ENCODE results near the gene PDPK1.
"Not testable (repeated sequence)": the region's sequence is repeated elsewhere in the genome, so short reads cannot be mapped to it uniquely, and the experiment has no call there.

The PDPK1 gene

DNA sequence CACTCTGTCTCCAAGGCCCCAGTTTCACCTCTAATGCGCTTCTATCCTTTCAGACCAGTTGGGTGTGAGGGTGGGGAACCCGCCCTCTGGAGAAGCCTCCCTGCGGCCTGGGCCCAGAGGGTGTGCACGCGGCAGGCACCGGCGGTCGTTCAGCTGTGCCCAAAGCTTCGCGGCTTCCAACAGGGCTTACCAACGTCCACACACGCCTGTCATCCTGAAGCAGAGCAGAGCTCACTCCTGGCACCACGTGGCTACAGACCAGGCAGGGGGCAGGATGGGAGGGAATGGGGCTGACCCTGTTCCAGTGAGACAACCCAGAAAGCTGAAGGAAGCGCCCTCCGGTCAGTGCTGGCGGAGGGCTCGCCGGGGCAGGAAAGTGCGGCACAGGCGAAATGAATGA, 81.1 kb downstream of the PDPK1 start:
- not testable (repeated sequence) for H3K27me3 Mint-ChIP-seq; H3K4me3 Mint-ChIP-seq; H3K27ac Mint-ChIP-seq; H3K36me3 Mint-ChIP-seq (ENCODE audit: low read depth); H3K4me1 Mint-ChIP-seq (ENCODE audit: low read depth); H3K9me3 Mint-ChIP-seq

DNA sequence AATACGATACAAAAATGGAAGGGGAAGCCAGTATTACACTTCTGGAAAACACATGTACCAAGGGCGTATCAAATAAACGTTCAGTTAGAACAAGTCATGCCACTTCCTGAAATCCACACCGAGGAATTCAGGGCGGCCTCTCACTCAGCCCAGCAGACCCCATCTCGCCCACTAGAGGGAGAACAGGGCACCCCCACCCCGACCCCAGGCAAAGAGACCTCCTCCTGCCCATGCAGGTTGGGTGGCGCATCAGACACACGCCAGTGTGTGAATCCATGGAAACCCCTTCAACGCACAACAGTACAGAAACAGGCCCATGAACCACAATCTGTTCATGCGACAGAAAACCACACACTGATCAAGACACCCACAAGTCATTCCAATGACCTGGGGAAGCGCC, 81.8 kb downstream of the PDPK1 start:
- H3K9me3 Mint-ChIP-seq; H3K4me3 Mint-ChIP-seq; H3K27ac Mint-ChIP-seq; H3K27me3 Mint-ChIP-seq; H3K36me3 Mint-ChIP-seq (ENCODE audit: low read depth); H3K4me1 Mint-ChIP-seq (ENCODE audit: low read depth): not testable (repeated sequence)

DNA sequence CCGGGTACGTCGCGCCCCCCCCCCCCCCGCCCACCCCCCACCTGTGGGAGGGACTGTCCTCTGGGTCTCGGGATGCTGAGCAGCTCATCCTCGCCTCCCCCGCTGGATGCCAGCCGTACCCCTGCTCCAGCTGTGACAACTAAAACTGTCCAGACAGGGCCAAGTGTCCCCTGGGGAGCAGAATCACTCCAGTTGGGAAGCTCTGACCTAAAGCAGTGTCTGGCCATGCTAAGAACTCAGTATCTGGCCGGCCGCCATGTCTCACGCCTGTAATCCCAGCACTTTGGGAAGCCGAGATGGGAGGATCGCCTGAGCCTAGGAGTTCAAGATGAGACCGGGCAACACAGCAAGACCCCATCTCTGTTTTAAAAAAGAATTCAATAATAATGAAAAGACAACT, 83.0 kb downstream of the PDPK1 start:
- H3K36me3 Mint-ChIP-seq (ENCODE audit: low read depth); H3K4me3 Mint-ChIP-seq; H3K27ac Mint-ChIP-seq; H3K27me3 Mint-ChIP-seq; H3K4me1 Mint-ChIP-seq (ENCODE audit: low read depth); H3K9me3 Mint-ChIP-seq: not testable (repeated sequence)

DNA sequence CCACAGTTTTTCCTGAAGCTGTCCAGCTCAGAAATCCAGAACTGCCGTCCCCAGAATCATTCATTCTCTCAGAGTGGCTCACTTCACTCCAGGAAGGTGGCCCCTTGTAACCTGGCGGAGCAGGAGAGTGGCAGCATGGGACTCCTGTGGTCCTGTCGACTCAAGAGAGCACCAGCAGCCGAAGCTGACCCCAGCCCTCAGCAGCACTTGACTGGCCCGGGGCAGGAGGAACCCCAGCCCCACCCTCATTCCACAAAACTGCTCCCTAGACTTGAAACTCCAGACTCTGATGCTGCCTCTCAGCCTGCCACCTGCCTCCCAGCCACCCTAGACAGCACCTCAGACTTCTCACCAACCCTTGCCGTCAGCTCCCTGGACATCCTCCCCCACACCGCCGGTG, 83.6 kb downstream of the PDPK1 start:
- H3K27ac Mint-ChIP-seq, result not testable (repeated sequence)

DNA sequence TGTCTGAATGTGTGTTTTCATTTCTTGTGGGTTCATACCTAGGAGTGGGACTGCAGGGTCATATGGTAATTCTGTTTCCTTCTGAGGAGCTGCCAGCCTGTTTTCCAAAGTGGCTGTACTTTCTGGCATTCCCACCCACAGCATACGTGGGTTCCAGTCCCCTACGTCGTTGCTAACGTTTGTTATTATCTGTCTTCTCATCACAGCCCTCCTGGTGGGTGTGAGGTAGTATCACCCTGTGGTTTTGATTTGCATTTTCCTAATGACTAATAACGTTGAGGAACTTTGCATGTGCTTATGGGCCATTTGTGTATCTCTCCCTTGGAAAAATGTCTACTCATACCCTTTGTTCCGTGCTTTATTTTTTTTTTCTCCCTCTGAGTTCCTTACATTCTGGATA, 89.3 kb downstream of the PDPK1 start:
- H3K9me3 Mint-ChIP-seq; H3K36me3 Mint-ChIP-seq (ENCODE audit: low read depth); H3K27ac Mint-ChIP-seq; H3K27me3 Mint-ChIP-seq; H3K4me1 Mint-ChIP-seq (ENCODE audit: low read depth); H3K4me3 Mint-ChIP-seq: not testable (repeated sequence)

More for the DNA sequence above, 83.6 kb downstream of the PDPK1 start:
- H3K9me3 Mint-ChIP-seq; H3K36me3 Mint-ChIP-seq (ENCODE audit: low read depth); H3K4me3 Mint-ChIP-seq; H3K4me1 Mint-ChIP-seq (ENCODE audit: low read depth); H3K27me3 Mint-ChIP-seq: not testable (repeated sequence)

DNA sequence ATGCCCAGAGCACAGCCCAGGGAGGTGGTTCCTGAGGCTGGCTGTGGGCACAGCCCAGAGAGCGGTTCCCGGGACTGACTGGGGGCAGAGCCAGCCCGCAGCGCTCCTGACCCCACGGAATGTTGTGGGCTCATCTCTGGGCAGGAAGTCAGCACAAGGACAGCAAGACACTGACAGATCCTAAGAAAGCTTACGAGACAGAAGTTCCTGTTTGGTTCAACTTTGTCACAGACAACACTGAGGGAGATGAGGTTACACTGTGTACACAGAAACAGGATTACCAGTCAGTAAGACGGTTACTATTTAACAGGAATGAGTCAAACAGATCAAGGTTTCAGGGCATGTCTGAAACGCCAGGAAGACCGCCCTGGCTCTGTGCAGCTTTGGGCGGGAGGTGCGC, 93.4 kb downstream of the PDPK1 start:
- not testable (repeated sequence) for H3K4me1 Mint-ChIP-seq (ENCODE audit: low read depth); H3K9me3 Mint-ChIP-seq; H3K27ac Mint-ChIP-seq; H3K36me3 Mint-ChIP-seq (ENCODE audit: low read depth); H3K4me3 Mint-ChIP-seq; H3K27me3 Mint-ChIP-seq

DNA sequence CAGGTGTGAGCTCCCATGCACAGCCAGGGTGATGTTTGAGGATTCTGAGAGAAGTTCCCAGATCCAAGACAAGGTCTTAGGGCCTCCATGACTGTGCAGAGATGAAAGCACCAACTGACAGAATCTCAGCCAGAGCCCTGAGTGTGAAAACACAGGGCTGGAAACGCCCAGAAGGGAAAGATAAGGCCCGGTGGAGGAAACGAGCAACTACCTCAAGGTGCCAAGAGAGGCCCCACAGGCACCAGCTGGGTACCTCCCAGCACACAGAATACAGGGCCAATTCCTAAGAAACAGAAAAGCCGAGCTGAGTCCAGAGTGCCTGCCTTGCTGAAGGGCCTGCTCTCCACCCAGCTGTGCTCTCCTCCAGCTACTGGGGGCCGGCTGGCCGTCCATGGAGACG, 94.5 kb downstream of the PDPK1 start:
- H3K9me3 Mint-ChIP-seq; H3K36me3 Mint-ChIP-seq (ENCODE audit: low read depth); H3K4me3 Mint-ChIP-seq; H3K4me1 Mint-ChIP-seq (ENCODE audit: low read depth); H3K27me3 Mint-ChIP-seq; H3K27ac Mint-ChIP-seq: not testable (repeated sequence)

DNA sequence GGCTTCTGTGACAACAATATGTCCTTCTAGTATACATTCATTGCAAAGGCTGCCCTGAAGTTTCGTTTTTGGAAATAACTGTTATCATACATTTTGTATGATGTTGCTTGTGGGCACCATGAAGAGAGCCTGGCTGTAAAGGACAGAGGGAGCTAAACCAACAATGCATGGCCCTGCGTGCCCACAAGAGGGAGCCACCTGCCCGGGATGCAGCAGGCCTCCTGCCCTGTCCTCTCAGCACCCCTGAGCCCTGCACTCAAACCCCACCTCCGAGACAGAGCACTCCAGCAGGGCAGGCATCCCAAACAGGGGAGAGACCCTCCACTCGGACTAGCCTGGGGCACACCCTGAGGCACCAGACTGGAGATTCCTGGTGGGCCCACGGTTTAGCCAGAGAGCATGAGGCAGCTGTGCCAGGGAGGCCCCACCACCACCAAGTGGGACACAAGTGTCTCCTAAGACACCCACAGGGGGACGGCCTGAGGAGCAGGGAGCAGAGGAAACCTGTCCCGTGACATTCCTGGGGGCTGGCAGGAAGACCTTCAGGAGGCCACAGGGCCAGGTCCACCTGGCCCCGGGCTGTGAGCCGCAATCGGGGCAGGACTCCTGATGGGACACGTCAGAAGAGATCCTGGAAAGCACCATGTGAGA, 101.4 kb downstream of the PDPK1 start:
- not testable (repeated sequence) for H3K27me3 Mint-ChIP-seq

DNA sequence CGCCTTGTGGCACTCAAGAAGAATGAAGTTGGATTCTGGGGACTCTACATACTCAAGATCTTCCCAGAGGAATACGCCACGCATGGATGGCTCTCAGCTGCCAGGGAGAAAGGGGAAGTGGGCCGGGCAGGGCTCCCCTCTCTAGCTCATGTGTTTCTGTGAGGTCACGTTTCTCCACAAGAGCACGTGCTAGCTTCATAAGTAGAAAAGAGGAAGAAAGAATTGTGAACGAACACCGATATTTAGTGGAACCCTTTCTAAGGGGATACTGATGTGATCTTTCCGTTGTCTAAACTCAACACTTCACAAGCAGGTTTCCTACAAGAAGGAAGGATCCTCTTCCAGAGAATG, 101.9 kb downstream of the PDPK1 start:
- H3K36me3 Mint-ChIP-seq (ENCODE audit: low read depth); H3K4me1 Mint-ChIP-seq (ENCODE audit: low read depth); H3K27me3 Mint-ChIP-seq; H3K9me3 Mint-ChIP-seq; H3K27ac Mint-ChIP-seq; H3K4me3 Mint-ChIP-seq: not testable (repeated sequence)

More for the DNA sequence above, 101.4 kb downstream of the PDPK1 start:
- H3K27ac Mint-ChIP-seq; H3K9me3 Mint-ChIP-seq; H3K4me1 Mint-ChIP-seq (ENCODE audit: low read depth); H3K4me3 Mint-ChIP-seq; H3K36me3 Mint-ChIP-seq (ENCODE audit: low read depth): not testable (repeated sequence)

DNA sequence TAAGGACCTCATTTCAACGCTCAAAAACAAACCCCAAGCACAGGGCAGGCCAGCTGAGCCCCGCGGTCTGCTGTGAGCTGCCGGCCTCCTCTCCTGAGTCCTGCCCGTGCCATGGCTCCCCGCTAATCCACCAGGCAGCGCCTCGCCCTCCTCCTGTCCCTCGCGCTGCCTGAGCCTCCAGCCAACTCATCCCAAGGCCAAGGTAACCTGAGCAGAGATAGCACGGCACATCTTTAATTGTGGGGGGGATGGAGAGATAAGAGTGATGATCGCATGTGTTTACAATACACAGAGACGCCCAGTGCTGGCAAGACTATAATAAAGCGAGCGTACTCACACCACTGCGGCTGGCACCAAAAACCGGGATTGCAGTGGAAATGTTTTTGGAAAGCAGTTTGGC, 104.7 kb downstream of the PDPK1 start:
- H3K9me3 Mint-ChIP-seq; H3K27ac Mint-ChIP-seq; H3K27me3 Mint-ChIP-seq; H3K4me1 Mint-ChIP-seq (ENCODE audit: low read depth); H3K36me3 Mint-ChIP-seq (ENCODE audit: low read depth); H3K4me3 Mint-ChIP-seq: not testable (repeated sequence)

DNA sequence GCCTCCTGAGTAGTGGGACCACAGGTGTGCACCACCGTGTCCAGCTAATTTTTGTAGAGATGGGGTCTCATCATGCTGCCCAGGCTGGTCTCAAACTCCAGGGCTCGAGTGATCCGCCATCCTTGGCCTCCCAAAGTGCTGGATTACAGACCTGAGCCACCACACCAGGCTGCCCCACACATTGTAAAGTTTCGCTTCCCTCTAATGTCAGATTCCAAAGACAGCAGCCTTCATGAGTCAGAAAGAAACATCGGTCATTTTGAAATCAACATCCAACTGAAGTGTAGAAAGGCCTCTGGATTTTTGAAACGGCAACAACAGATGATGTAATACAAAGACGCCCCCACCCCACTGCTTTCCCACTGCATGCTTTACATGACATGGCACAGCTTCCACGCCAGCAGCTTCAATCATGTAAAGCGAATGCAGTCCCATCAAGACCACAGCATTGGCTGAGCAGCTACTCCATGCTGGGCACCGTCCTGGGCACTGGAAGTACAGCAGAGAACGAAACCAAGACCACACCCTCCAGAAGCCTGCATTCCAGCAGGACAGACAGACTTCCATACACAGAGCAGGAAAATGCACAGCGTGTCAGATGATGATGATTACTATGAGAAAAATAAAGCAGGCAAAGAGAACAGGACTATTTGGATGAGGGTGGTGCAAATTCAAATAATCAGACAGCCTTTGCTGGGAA, 107.1 kb downstream of the PDPK1 start:
- not testable (repeated sequence) for H3K36me3 Mint-ChIP-seq (ENCODE audit: low read depth); H3K4me3 Mint-ChIP-seq; H3K9me3 Mint-ChIP-seq; H3K27me3 Mint-ChIP-seq; H3K27ac Mint-ChIP-seq; H3K4me1 Mint-ChIP-seq (ENCODE audit: low read depth)

DNA sequence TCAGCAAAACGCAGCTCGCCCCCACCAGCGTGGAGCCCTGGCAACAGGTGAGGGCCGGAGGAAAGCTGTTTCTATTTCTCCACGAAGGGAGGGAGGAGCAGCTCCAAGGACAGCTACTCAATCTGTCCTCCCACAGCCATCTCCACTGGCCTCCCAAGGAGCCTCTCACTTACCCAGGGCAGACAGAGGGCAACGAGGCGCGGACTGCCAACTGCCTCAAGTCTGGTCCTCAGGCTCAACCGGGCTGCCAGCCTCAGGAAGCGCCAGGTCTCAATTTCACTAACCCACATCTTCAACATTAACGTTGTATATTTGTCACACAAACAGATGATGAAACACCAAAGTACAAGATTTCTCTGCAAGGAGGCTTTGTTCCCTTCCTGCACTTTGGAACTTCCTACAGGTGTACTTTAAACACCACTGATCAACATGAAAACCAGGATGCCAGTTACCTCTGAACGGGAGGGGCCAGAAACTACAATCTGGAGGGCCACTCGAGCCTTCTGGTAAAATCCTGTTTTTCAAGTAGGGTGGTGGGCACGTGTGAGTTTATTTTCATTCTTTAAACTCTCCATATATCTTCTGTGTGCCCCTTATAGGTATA, 113.5 kb downstream of the PDPK1 start:
- not testable (repeated sequence) for H3K9me3 Mint-ChIP-seq; H3K4me3 Mint-ChIP-seq; H3K36me3 Mint-ChIP-seq (ENCODE audit: low read depth); H3K27me3 Mint-ChIP-seq; H3K4me1 Mint-ChIP-seq (ENCODE audit: low read depth); H3K27ac Mint-ChIP-seq
